ENCODE results near the gene LRRC4C. TPM values are rescaled to one million over a fixed set of nuclear protein-coding genes. Genes with fewer than 3 reads are reported as not detected.
"Not testable (repeated sequence)": the region's sequence is repeated elsewhere in the genome, so short reads cannot be mapped to it uniquely, and the experiment has no call there.

The LRRC4C gene
- total and polyA plus RNA-seq, 7 donors: 0.98 to 5.4 (median 3.0) TPM; not detected in 1

GRCh38 chr11:40879911-40880310 is 579.5 kb downstream of the LRRC4C start:
- WGBS, 2 donors: 90 to 91% methylated on average over 6 of the region's 6 CpGs
- H3K36me3 ChIP-seq: no peaks in the 10 kb centered on the region

GRCh38 chr11:40877981-40878380 is 581.5 kb downstream of the LRRC4C start:
- WGBS, 2 donors: 86 to 89% methylated on average over 5 of the region's 5 CpGs
- Histone ChIP-seq H3K27me3 (no peaks in the 10 kb centered on the region), H3K9me3 (no peaks in the 10 kb centered on the region), H3K4me3 (no peak overlapping the region), H3K36me3 (no peaks in the 10 kb centered on the region), H3K27ac (no peak overlapping the region), H3K4me1 (no peaks in the 10 kb centered on the region)
- no peak for DNase-seq
- no peak for TF ChIP-seq EP300 (IDR thresholded peaks at IDR 0.05)
- no peak for TF ChIP-seq POLR2AphosphoS5 (IDR thresholded peaks at IDR 0.05)
- TF ChIP-seq POLR2A (IDR thresholded peaks at IDR 0.05): no peak
- TF ChIP-seq CTCF (IDR thresholded peaks at IDR 0.05): no peak
- intact Hi-C loops (cut with DNase I): no loop called here

More at GRCh38 chr11:40879911-40880310, 579.5 kb downstream of the LRRC4C start:
- Histone ChIP-seq H3K27ac (no peak overlapping the region), H3K4me1 (no peaks in the 10 kb centered on the region), H3K4me3 (no peak overlapping the region), H3K9me3 (no peaks in the 10 kb centered on the region), H3K27me3 (no peaks in the 10 kb centered on the region)
- TF ChIP-seq POLR2A (IDR thresholded peaks at IDR 0.05) (no peak), POLR2AphosphoS5 (IDR thresholded peaks at IDR 0.05) (no peak), EP300 (IDR thresholded peaks at IDR 0.05) (no peak), CTCF (IDR thresholded peaks at IDR 0.05) (no peak)
- DNase-seq: no peak
- intact Hi-C loops (cut with DNase I): no loop called here

- TF ChIP-seq POLR2AphosphoS5 (IDR thresholded peaks at IDR 0.05) (no peak), POLR2A (IDR thresholded peaks at IDR 0.05) (no peak), EP300 (IDR thresholded peaks at IDR 0.05) (no peak), CTCF (IDR thresholded peaks at IDR 0.05) (no peak)
- intact Hi-C loops (cut with DNase I): no loop called here
- WGBS, 2 donors: 75 to 84% methylated on average over 7 of the region's 7 CpGs
Observed at GRCh38 chr11:40877256-40877655, 582.2 kb downstream of the LRRC4C start.

GRCh38 chr11:40867991-40868632 is 591.3 kb downstream of the LRRC4C start:
- TF ChIP-seq POLR2AphosphoS5 (IDR thresholded peaks at IDR 0.05) (no peak), CTCF (IDR thresholded peaks at IDR 0.05) (no peak), POLR2A (IDR thresholded peaks at IDR 0.05) (no peak), EP300 (IDR thresholded peaks at IDR 0.05) (no peak)
- no peak overlapping the region for H3K27ac ChIP-seq
- no peaks in the 10 kb centered on the region for H3K9me3 ChIP-seq
- no peaks in the 10 kb centered on the region for H3K36me3 ChIP-seq
- no peak overlapping the region for H3K4me3 ChIP-seq
- DNase-seq: no peak
- intact Hi-C loops (cut with DNase I): no loop called here
- H3K27me3 ChIP-seq: no peaks in the 10 kb centered on the region
- no peaks in the 10 kb centered on the region for H3K4me1 ChIP-seq
- 61 to 73% methylated on average over 3 of the region's 3 CpGs for WGBS, 2 donors

More at GRCh38 chr11:40877256-40877655, 582.2 kb downstream of the LRRC4C start:
- H3K4me1 ChIP-seq: no peaks in the 10 kb centered on the region
- H3K27ac ChIP-seq: no peak overlapping the region
- no peaks in the 10 kb centered on the region for H3K27me3 ChIP-seq
- H3K9me3 ChIP-seq: no peaks in the 10 kb centered on the region
- DNase-seq: no peak
- H3K4me3 ChIP-seq: no peak overlapping the region
- no peaks in the 10 kb centered on the region for H3K36me3 ChIP-seq

- H3K4me3 ChIP-seq; H3K36me3 ChIP-seq; intact Hi-C loops (cut with DNase I); DNase-seq; H3K27ac ChIP-seq; H3K4me1 ChIP-seq; H3K27me3 ChIP-seq; H3K9me3 ChIP-seq: not testable (repeated sequence)
- WGBS, 2 donors: 53 to 69% methylated on average over 1 of the region's 1 CpG
Observed at GRCh38 chr11:40857754-40858153, 601.7 kb downstream of the LRRC4C start.
